H9 (cell line): ENCODE data around the gene ZPR1. TPM values are rescaled to one million over a fixed set of nuclear protein-coding genes. Genes with fewer than 3 reads are reported as not detected.

Experiments used
- DNase-seq: peaks from one replicate; pipeline ENCODE4 v3.0.0-alpha.2; 2017
- H2AFZ ChIP-seq: one replicate; pipeline ENCODE4 v1.6.1; 2013; ENCODE audit warnings: mild to moderate bottlenecking, low read length, control low read depth, moderate library complexity
- H2AK5ac ChIP-seq: 2 replicates; pipeline ENCODE4 v1.6.1; 2013; ENCODE audit warnings: low read length, control low read depth, mixed read lengths; ENCODE audit not compliant: insufficient read length
- H2BK120ac ChIP-seq: one replicate; pipeline ENCODE4 v1.6.1; 2013; ENCODE audit warnings: low read depth, mild to moderate bottlenecking, low read length, control low read depth, inconsistent platforms; ENCODE audit not compliant: poor library complexity, severe bottlenecking
- H2BK12ac ChIP-seq: 2 replicates; pipeline ENCODE4 v1.6.1; 2013; ENCODE audit warnings: low read length, control low read depth, mixed read lengths, low read depth; ENCODE audit not compliant: insufficient read length
- H2BK15ac ChIP-seq: 2 replicates; pipeline ENCODE4 v1.6.1; 2013; ENCODE audit warnings: low read depth, low read length, control low read depth
- H2BK20ac ChIP-seq: one replicate; pipeline ENCODE4 v1.6.1; 2013; ENCODE audit warnings: low read depth, mild to moderate bottlenecking, low read length, control low read depth, inconsistent platforms; ENCODE audit not compliant: poor library complexity, severe bottlenecking
- H2BK5ac ChIP-seq: 2 replicates; pipeline ENCODE4 v1.6.1; 2013; ENCODE audit warnings: low read length, control low read depth, mixed read lengths; ENCODE audit not compliant: insufficient read length
- H3K14ac ChIP-seq: 2 replicates; pipeline ENCODE4 v1.6.1; 2013; ENCODE audit warnings: low read length, control low read depth; ENCODE audit not compliant: insufficient read depth
- H3K18ac ChIP-seq: 2 replicates; pipeline ENCODE4 v1.6.1; 2013; ENCODE audit warnings: low read depth, mild to moderate bottlenecking, mixed read lengths, low read length, control low read depth; ENCODE audit not compliant: insufficient read length
- H3K23ac ChIP-seq: 2 replicates; pipeline ENCODE4 v1.6.1; 2013; ENCODE audit warnings: low read length, control low read depth, mixed read lengths, low read depth; ENCODE audit not compliant: insufficient read length
- H3K23me2 ChIP-seq: 2 replicates; pipeline ENCODE4 v1.6.1; 2013; ENCODE audit warnings: low read depth, mild to moderate bottlenecking, mixed read lengths, low read length, control low read depth; ENCODE audit not compliant: insufficient read length, poor library complexity, severe bottlenecking
- H3K27ac ChIP-seq: 2 replicates; pipeline ENCODE4 v1.5.1; 2013; ENCODE audit warnings: low read length, control low read depth, mixed read lengths, low read depth; ENCODE audit not compliant: insufficient read length
- H3K27me3 ChIP-seq: 2 replicates; pipeline ENCODE4 v1.6.1; 2013; ENCODE audit warnings: low read length, control low read depth, inconsistent platforms; ENCODE audit not compliant: insufficient read depth
- H3K4ac ChIP-seq: 2 replicates; pipeline ENCODE4 v1.6.1; 2013; ENCODE audit warnings: low read depth, mild to moderate bottlenecking, control low read depth, inconsistent platforms, low read length, moderate library complexity
- H3K4me1 ChIP-seq: 2 replicates; pipeline ENCODE4 v1.6.1; 2013; ENCODE audit warnings: low read length, control low read depth, inconsistent platforms; ENCODE audit not compliant: insufficient read depth
- H3K4me2 ChIP-seq: 2 replicates; pipeline ENCODE4 v1.6.1; 2013; ENCODE audit warnings: low read length, control low read depth, mixed read lengths; ENCODE audit not compliant: insufficient read length, insufficient read depth
- H3K56ac ChIP-seq: 2 replicates; pipeline ENCODE4 v1.6.1; 2013; ENCODE audit warnings: low read depth, mild to moderate bottlenecking, mixed read lengths, low read length, control low read depth; ENCODE audit not compliant: insufficient read length
- H3K79me1 ChIP-seq: 2 replicates; pipeline ENCODE4 v1.6.1; 2013; ENCODE audit warnings: low read depth, mild to moderate bottlenecking, moderate library complexity, low read length, control low read depth, inconsistent platforms; ENCODE audit not compliant: insufficient read depth, poor library complexity, severe bottlenecking
- H3K79me2 ChIP-seq: 2 replicates; pipeline ENCODE4 v1.6.1; 2013; ENCODE audit warnings: low read length, control low read depth, inconsistent platforms; ENCODE audit not compliant: insufficient read depth
- H3K9ac ChIP-seq: 2 replicates; pipeline ENCODE4 v1.6.1; 2013; ENCODE audit warnings: low read length, control low read depth, mixed read lengths; ENCODE audit not compliant: insufficient read length; ENCODE audit errors: extremely low read depth
- H3K9me3 ChIP-seq: one replicate; pipeline ENCODE4 v1.6.1; 2013; ENCODE audit warnings: low read depth, low read length, inconsistent platforms; ENCODE audit not compliant: control insufficient read depth
- H3T11ph ChIP-seq: one replicate; pipeline ENCODE4 v1.6.1; 2013; ENCODE audit warnings: mild to moderate bottlenecking, low read length, control low read depth, inconsistent platforms
- H4K20me1 ChIP-seq: one replicate; pipeline ENCODE4 v1.6.1; 2013; ENCODE audit not compliant: control insufficient read depth, insufficient read length, insufficient read depth
- H4K5ac ChIP-seq: 2 replicates; pipeline ENCODE4 v1.6.1; 2013; ENCODE audit warnings: low read depth, mild to moderate bottlenecking, mixed read lengths, low read length, control low read depth; ENCODE audit not compliant: insufficient read length
- H4K8ac ChIP-seq: replicated peaks from 2 replicates; pipeline ENCODE4 v1.6.1; 2013; ENCODE audit warnings: low read length, control low read depth, mixed read lengths, low read depth; ENCODE audit not compliant: insufficient read length
- H4K91ac ChIP-seq: 2 replicates; pipeline ENCODE4 v1.6.1; 2013; ENCODE audit warnings: low read depth, mild to moderate bottlenecking, moderate library complexity, mixed read lengths, low read length, control low read depth; ENCODE audit not compliant: insufficient read length
- H3K27ac Mint-ChIP-seq, 3 experiments: 2 replicates in 2 of 3; 3 replicates in 1 of 3; pipeline ENCODE4 v1.8.0; 2020 to 2021; ENCODE audit warnings: mixed read lengths in 3 of 3, mild to moderate bottlenecking in 1 of 3, moderate library complexity in 1 of 3
- H3K27me3 Mint-ChIP-seq: 2 replicates; pipeline ENCODE4 v1.8.0; 2021; ENCODE audit warnings: low read depth, mild to moderate bottlenecking, moderate library complexity, mixed read lengths
- H3K36me3 Mint-ChIP-seq, 3 experiments: 2 replicates in 2 of 3; 3 replicates in 1 of 3; pipeline ENCODE4 v1.8.0; 2020 to 2021; ENCODE audit warnings: low read depth in 3 of 3, mixed read lengths in 3 of 3; ENCODE audit not compliant: insufficient read depth in 1 of 3
- H3K4me1 Mint-ChIP-seq, 2 experiments: 2 replicates each; pipeline ENCODE4 v1.8.0; 2020; ENCODE audit warnings: mixed read lengths in 2 of 2
- H3K4me3 Mint-ChIP-seq, 2 experiments: 2 replicates in 1 of 2; 3 replicates in 1 of 2; pipeline ENCODE4 v1.8.0; 2020 to 2021; ENCODE audit warnings: mild to moderate bottlenecking in 2 of 2, mixed read lengths in 2 of 2, moderate library complexity in 1 of 2
- H3K9me3 Mint-ChIP-seq, 2 experiments: 2 replicates in 1 of 2; 3 replicates in 1 of 2; pipeline ENCODE4 v1.8.0; 2020; ENCODE audit warnings: mild to moderate bottlenecking in 2 of 2, mixed read lengths in 2 of 2, moderate library complexity in 1 of 2
- WGBS: extraction: QIAGEN DNeasy Blood & Tissue Kit; methylation state at CpG from one replicate; pipeline ENCODE4 v1.1.7; 2013; ENCODE audit warnings: missing lambda C conversion rate, low lambda C conversion rate, mixed read lengths; ENCODE audit not compliant: insufficient read length; ENCODE audit errors: extremely low coverage; 5-methylcytosine and 5-hydroxymethylcytosine counted together
- total RNA-seq: library from RNA; stranded (reverse); gene quantifications from 2 replicates; pipeline ENCODE4 v1.2.1, GENCODE V29; 2021
- TF ChIP-seq, protein P1 (sequence below): fragments of 200-600 bp; sonication (generic); conservative IDR thresholded peaks from 3 replicates; pipeline ENCODE4 v1.8.0; 2021; ENCODE audit warnings: antibody characterized with exemption, mild to moderate bottlenecking

ZPR1 gene
- total RNA-seq, 1 experiment from 2014 or later, result 82.0 TPM

DNA sequence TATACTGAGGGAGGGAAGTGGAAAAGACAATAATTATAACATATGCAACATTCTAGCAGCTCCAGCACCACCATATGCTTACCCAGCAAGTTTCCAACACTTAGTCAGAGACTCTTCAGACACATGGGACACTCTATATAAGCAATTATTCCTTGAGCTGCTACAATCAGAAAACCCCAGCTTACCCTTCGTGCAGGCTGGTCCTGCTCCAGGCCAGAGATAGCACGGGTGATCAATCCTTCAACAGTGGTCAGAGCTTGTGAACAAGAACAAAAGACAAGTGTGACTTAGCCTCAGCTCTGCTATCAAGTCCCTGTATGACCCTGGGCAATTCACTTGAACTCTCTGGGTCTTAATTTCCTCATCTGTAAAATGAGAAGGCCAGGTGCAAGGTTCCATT, 1.5 kb downstream of the ZPR1 start:
- no peaks in the 10 kb centered on the region for H3K9me3 Mint-ChIP-seq

More for the DNA sequence above, 1.5 kb downstream of the ZPR1 start:
- Histone ChIP-seq H2BK120ac (no peak overlapping the region), H4K91ac (no peak overlapping the region), H3K23ac (no peak overlapping the region), H3K27ac (no peak overlapping the region), H3K4ac (no peak overlapping the region), H3K27me3 (no peaks in the 10 kb centered on the region; the same call in 1 of the 2 replicates), H4K20me1 (no peaks in the 10 kb centered on the region), H3K14ac (no peak overlapping the region), H3K18ac (no peak overlapping the region), H3K23me2 (peaks cover 13% of the 10 kb centered on the region), H2AFZ (no peak overlapping the region), H2AK5ac (no peak overlapping the region), H3K9ac (no peak overlapping the region), H3K56ac (no peak overlapping the region), H2BK20ac (no peak overlapping the region), H3K79me2 (peaks cover 2% of the 10 kb centered on the region; the same call in 1 of the 2 replicates), H2BK15ac (no peak overlapping the region), H3T11ph (no peak overlapping the region), H3K79me1 (peaks cover 5% of the 10 kb centered on the region), H4K5ac (no peak overlapping the region), H2BK12ac (no peak overlapping the region), H2BK5ac (no peak overlapping the region), H3K4me2 (no peak overlapping the region), H4K8ac (no peak overlapping the region), H3K9me3 (no peaks in the 10 kb centered on the region), H3K4me1 (no peaks in the 10 kb centered on the region; the same call in 1 of the 2 replicates)
- no CpG with 5 or more reads among the region's 2 CpGs for WGBS
- Mint-ChIP-seq H3K27me3 (peaks cover 22% of the 10 kb centered on the region), H3K27ac (no peak overlapping the region), H3K4me1 (peaks cover 15 to 16% of the 10 kb centered on the region in 2 experiments), H3K36me3 (peaks cover 38 to 59% (median 57%) of the 10 kb centered on the region in 3 experiments), H3K4me3 (peak overlapping the region; percentile 88 to 91; a peak in 4 of 5 replicates)
- TF ChIP-seq, protein P1, sequence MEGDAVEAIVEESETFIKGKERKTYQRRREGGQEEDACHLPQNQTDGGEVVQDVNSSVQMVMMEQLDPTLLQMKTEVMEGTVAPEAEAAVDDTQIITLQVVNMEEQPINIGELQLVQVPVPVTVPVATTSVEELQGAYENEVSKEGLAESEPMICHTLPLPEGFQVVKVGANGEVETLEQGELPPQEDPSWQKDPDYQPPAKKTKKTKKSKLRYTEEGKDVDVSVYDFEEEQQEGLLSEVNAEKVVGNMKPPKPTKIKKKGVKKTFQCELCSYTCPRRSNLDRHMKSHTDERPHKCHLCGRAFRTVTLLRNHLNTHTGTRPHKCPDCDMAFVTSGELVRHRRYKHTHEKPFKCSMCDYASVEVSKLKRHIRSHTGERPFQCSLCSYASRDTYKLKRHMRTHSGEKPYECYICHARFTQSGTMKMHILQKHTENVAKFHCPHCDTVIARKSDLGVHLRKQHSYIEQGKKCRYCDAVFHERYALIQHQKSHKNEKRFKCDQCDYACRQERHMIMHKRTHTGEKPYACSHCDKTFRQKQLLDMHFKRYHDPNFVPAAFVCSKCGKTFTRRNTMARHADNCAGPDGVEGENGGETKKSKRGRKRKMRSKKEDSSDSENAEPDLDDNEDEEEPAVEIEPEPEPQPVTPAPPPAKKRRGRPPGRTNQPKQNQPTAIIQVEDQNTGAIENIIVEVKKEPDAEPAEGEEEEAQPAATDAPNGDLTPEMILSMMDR, result no peak
- no peak for DNase-seq
